HEK293T (cell line): ENCODE data around the gene CHST15.
"Not testable (repeated sequence)": the region's sequence is repeated elsewhere in the genome, so short reads cannot be mapped to it uniquely, and the experiment has no call there.

Experiments
- ELF4 ChIP-seq: fragments of 450-650 bp; IDR thresholded peaks from 2 replicates; pipeline ENCODE4 v1.6.1; 2017; ENCODE audit warnings: antibody characterized with exemption
- FOXK2 ChIP-seq: fragments of 450-650 bp; IDR thresholded peaks from 2 replicates; pipeline ENCODE4 v1.6.1; 2016; ENCODE audit warnings: mild to moderate bottlenecking
- FOXM1 ChIP-seq: fragments of 450-650 bp; IDR thresholded peaks from 2 replicates; pipeline ENCODE4 v1.6.1; 2017; ENCODE audit warnings: mild to moderate bottlenecking, borderline replicate concordance
- LEF1 ChIP-seq: fragments of 450-650 bp; IDR thresholded peaks from 2 replicates; pipeline ENCODE4 v1.6.1; 2017; ENCODE audit warnings: mild to moderate bottlenecking, borderline replicate concordance
- NFRKB ChIP-seq: fragments of 450-650 bp; IDR thresholded peaks from 2 replicates; pipeline ENCODE4 v1.6.1; 2016; ENCODE audit warnings: mild to moderate bottlenecking, moderate library complexity
- ZNF384 ChIP-seq: fragments of 450-650 bp; IDR thresholded peaks from 2 replicates; pipeline ENCODE4 v1.6.1; 2016

- not testable (repeated sequence) for TF ChIP-seq ELF4, FOXM1, ZNF384, FOXK2, LEF1, NFRKB
Observed at GRCh38 chr10:124093774-124094418, 498 bp upstream of the CHST15 start.
